Dedifferentiated amniotic fluid mesenchymal stem cell (primary cell): ENCODE data around the gene GREB1.

Source experiments
- DNase-seq: peaks from one replicate; pipeline ENCODE4 v3.0.0-alpha.2; 2016; ENCODE audit errors: extremely low spot score

Gene GREB1

GRCh38 chr2:11661891-11662435 is 128.1 kb downstream of the GREB1 start:
- DNase-seq = no peak

- DNase-seq = no peak
Observed at GRCh38 chr2:11662882-11663281, 129.0 kb downstream of the GREB1 start.

- no peak for DNase-seq
Observed at GRCh38 chr2:11663427-11663826, 129.6 kb downstream of the GREB1 start.

- no peak for DNase-seq
Observed at GRCh38 chr2:11665028-11665427, 131.2 kb downstream of the GREB1 start.

GRCh38 chr2:11665510-11666362 is 131.9 kb downstream of the GREB1 start:
- no peak for DNase-seq

- no peak for DNase-seq
Observed at GRCh38 chr2:11667194-11667593, 133.3 kb downstream of the GREB1 start.

GRCh38 chr2:11667866-11668637 is 134.2 kb downstream of the GREB1 start:
- no peak for DNase-seq

- DNase-seq = no peak
Observed at GRCh38 chr2:11669454-11670291, 135.8 kb downstream of the GREB1 start, which contains the start of gene NTSR2. TSS of gene NTSR2 (minus strand) at chr2:11670195. CDS start at chr2:11670129, 66 bp downstream.

- no peak for DNase-seq
Observed at GRCh38 chr2:11672407-11672806, 138.6 kb downstream of the GREB1 start.

GRCh38 chr2:11674983-11675382 is 141.1 kb downstream of the GREB1 start:
- DNase-seq = no peak

GRCh38 chr2:11675423-11676112 is 141.7 kb downstream of the GREB1 start:
- DNase-seq = no peak

- no peak for DNase-seq
Observed at GRCh38 chr2:11676640-11677039, 142.8 kb downstream of the GREB1 start.

GRCh38 chr2:11677136-11678055 is 143.6 kb downstream of the GREB1 start:
- DNase-seq = no peak

GRCh38 chr2:11678306-11678960 is 144.6 kb downstream of the GREB1 start:
- no peak for DNase-seq

- no peak for DNase-seq
Observed at GRCh38 chr2:11679016-11679415, 145.2 kb downstream of the GREB1 start.

GRCh38 chr2:11679486-11680181 is 145.8 kb downstream of the GREB1 start:
- no peak for DNase-seq

GRCh38 chr2:11680182-11680900 is 146.5 kb downstream of the GREB1 start:
- no peak for DNase-seq
